GM19351 (cell line): ENCODE measurements around the gene PLCH2.
"Not testable (repeated sequence)": the region's sequence is repeated elsewhere in the genome, so short reads cannot be mapped to it uniquely, and the experiment has no call there.

Experiments used
- ATAC-seq: cut with Tn5 transposase; IDR thresholded peaks from one replicate; pipeline ENCODE4 v1.9.1; 2021; ENCODE audit warnings: mild to moderate bottlenecking, moderate library complexity; ENCODE audit not compliant: unreplicated experiment

Gene PLCH2

DNA sequence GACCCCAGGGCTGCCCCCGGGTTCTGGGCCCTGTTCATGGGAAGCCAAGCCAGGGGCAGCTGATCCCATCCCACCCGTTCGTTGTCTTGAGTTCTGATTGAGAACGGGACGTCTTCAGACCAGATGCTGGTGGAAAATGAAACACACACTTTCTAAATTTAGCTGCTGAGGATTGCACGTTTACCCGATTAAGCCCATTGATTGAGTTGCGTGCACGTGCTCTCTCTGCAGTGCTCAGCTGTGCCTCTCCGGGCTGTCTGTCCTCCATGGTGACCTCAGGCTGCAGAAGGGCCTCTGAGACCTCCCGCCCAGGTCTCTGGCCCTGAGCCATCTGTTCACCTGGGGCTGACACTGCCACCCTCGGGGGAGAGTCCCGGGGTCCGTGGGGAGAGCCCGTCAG, 36.7 kb upstream of the PLCH2 start:
- ATAC-seq = no peak

DNA sequence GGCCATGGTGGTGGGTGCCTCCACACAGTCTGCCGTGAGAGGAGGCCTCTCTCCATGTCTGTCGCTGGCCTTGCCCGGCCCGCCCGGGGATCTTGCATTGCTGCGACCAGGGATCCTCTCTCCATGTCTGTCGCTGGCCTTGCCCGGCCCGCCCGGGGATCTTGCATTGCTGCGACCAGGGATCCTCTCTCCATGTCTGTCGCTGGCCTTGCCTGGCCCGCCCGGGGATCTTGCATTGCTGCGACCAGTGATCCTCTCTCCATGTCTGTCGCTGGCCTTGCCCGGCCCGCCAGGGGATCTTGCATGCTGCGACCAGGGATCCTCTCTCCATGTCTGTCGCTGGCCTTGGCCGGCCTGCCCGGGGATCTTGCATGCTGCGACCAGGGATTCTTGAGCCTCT, 35.7 kb upstream of the PLCH2 start:
- not testable (repeated sequence) for ATAC-seq

DNA sequence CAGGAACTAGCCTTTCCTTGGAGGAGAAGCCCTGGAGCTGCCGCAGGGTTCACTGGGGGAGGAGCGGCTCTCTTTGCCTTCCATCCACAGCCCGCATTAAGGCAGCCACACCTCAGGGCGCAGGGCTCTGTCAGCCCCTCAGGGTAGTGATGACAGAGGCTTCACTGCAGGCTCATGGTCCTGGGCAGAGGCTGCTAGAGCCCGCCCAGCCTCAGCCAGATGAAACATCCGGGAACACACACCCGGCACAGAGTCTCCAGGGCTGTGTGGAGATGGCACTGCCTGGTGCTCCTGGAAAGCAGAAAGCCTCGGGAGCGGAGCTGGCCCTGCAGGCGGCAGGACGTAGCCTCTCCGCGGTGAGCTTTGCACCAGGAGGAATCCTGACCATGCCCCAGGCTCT, 34.3 kb upstream of the PLCH2 start:
- no peak for ATAC-seq

DNA sequence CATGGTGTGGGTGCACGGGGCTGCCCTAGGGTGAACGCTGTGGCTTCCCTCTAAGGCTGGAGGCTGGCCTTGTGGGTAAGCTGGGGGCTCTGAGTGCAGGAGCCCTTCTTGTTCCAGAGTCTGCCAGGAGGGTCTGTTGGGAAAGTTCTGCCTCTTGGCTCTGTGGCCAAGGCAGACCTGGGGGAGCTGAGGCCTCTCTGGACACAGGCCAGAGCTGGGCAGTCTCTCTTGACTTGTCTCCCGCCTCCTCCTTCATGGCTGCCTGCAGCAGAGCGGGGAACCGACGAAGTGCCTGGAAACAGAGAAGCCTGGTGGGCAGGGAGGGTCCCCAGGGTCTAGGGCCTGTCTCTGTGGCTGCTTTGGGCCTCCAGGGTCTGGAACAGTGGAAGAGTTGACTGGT, 33.4 kb upstream of the PLCH2 start:
- ATAC-seq = no peak

DNA sequence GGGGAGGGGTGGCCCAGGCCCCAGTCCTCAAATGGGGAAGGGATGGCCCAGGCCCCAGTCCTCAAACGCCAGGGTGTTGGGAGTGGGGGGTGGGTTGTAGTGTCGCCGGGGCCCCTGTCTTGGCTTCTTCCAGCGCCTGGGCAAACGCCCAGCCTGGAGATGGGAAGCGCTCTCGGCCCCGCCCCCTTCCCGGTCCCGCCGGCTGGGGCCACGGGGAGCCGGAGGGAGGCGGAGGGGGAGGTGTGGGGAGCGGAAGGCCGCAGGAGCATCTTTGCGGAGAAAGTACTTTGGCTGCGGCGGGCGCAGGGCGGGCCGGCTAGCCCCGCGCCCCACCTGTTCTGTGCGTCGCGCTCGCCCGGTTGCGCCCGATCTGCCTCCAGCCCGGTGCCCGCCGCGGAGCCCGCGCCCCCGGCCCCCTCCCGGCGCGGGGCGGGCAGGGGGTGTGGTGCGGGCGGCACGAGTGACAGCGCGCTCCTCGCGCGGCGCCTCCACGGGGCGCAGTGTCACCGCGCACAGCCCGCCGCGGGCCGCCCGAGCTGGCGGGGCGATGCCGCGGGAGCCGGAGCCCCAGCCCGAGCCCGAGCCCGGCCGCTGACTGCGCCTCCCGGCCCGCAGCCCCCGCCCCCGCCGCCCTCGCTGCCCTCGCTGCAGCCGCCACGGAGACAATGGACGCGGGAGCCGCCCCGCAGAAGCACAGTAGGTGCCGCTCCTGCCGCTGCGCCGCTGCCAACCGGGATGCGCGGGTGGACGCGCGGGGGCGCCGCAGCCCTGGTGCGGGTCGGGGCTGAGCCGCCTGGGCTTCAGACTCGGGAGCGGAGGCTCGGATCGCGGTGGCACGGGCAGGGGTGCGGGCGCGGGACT, 32.6 kb upstream of the PLCH2 start:
- no peak for ATAC-seq

DNA sequence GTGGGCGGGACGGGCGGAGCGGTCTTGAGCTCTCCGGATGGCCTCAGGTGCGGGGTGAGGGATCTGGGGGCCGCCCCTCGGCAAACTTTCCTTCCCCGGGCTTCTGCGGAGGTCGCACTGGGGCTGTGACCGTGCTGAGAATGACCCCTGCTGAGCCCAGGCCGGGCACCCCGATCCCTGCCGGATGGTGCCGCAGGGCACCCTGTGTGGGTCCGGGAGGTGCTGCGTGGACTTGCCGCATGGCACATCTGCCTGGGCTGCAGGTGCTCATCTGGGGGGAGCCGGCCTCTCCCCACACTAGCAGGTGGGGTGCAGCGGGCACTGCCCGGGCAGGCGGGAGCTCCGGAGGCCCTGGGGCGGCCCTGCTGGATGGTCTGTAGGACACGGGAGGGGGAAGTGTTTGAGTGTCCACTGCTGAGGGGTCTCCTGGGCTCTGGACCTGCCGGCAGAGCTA, 31.9 kb upstream of the PLCH2 start:
- ATAC-seq = no peak

DNA sequence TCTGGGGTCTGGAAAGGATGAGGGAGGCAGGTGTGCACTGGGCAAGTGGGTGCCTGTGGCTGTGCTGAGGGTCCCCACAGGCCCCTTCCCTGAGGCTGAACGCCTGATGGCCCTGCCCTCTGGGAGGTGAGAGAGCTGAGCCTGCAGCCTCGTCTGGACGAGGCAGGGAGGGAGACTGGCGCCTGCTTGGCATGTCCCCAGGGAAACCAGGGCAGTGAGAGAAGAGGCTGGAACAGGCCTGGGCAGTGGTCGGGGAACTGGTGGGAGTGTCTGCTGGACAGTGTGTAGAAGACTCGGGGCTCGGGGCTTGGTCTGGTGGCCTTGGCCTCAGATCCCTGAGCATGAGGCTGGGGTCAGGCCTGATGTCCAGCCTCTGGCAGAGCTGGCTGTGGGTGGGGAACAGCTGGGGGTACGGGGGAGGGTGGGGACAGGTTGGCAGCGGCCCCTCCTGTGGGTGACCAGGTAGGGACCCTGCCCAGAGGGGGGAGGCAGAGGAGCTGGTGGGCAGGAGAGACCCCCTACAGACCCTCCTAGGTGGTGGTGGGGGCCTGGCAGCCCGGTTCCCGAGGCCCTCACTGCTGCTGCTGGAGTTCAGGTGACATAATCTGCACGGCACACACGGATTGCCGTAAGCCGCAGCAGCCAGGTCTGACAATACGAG, 30.8 kb upstream of the PLCH2 start:
- no peak for ATAC-seq

DNA sequence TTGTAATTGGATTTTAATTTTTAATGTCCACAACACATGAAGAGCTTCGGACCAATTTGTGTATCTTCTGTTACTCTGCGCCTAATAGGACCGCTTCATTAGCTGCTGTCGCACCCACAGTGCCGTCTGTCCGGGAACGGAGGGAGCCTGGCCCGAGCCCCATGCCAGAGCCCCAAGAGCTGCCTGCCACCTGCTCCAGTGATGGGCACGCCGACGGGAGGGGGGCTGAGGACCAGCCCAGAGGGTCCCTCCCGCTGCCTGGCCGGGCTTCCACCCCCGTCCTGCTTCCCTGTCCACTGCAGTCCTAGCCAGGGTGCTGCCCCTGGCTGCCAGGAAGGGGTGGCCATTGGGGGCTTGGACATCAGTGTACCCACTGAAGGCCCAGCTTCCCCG, 30.3 kb upstream of the PLCH2 start:
- no peak for ATAC-seq

DNA sequence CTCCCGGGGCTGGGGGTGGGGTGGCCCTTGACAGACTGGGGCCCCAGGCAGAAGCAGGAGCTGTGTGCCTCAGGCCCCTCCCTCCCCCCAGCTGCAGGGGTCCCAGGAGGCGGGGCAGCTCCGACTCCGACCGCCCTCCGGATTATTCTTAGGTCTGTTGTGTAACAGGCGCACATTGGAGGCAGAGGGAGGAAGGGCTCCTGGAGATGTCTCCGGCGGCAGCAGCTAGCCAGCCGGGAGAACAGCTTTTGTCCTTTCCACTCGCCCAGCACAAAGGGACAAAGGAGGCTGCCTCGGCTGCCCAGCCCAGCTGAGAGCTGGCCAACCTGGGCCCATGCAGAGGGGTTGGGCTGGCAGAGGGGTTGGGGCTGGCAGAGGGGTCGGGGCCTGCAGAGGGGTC, 29.7 kb upstream of the PLCH2 start:
- ATAC-seq = no peak

DNA sequence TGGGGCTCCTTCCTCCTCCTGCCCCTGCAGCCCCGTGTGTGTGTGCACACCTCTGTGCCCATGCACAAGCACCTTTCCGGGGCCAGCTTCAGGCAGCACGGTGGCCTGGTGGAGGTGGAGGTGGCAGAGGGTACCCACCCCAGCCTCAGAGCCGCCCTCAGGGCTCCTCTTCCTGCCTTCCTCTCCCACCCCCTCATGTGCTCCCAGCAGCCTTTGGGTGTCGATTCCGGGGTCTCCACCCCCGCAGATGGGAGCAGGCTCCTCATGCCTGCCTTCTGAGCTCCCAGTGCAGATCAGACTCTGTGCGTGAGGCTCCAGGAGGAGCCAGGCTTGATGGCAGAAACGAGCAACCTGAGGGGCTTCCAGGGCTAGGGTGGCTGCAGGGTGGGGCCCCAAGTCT, 29.2 kb upstream of the PLCH2 start:
- ATAC-seq = no peak

DNA sequence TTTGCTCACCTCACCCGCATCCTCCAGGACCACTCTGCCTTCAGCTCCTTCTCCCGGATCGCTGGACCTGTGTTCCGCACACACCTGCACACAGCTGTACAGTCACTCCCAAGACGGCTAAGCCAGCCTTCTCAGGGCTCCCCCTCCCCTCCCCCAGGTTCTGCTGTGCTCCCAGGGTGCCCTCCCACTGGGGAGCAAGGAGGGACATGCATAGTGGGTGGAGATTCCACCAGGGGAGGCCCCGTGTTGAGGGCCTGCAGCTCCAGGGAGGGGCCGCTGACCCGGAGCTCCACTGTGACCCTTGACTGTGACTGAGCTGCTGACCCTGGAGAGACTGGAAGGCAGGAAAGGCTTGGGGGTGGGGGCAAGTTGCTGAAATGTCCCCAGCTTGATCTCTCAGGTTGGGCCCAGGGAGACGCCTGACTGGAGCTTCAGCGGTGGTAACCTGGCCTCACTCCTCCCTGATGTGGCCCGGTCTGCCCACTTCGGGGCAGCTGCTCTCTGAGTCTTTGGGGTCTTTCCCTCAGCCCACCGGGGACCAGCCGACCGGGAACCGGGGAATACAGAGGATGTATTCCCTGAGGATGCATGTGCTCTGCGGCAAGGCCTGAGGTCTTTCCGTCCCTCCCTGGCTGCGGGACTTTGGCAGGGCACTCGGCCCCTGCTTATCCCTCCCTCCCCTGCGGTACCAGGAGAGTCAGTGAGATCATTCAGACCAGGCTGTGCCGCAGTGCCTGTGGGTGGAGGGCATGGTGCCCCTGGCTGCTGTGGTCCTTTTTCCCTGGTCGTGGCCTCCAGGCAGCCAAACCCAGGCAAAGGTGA, 28.6 kb upstream of the PLCH2 start:
- ATAC-seq = no peak

DNA sequence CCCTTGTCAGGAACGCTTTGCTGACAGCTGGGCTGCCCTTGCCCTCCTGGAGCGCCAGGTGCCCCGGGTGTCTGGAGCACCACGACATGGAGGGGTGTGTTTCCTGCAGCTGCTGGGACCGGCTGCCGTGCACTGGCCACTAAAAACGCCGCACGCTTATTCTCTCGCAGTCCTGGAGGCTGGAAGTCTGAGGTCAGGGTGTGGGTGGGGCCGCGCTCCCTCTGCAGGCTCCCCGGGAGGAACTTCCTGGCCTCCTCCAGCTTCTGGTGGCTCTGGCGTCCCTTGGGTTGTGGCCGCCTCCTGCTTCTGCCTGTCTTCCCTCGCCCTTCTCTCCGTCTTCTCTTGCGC, 28.0 kb upstream of the PLCH2 start:
- no peak for ATAC-seq

DNA sequence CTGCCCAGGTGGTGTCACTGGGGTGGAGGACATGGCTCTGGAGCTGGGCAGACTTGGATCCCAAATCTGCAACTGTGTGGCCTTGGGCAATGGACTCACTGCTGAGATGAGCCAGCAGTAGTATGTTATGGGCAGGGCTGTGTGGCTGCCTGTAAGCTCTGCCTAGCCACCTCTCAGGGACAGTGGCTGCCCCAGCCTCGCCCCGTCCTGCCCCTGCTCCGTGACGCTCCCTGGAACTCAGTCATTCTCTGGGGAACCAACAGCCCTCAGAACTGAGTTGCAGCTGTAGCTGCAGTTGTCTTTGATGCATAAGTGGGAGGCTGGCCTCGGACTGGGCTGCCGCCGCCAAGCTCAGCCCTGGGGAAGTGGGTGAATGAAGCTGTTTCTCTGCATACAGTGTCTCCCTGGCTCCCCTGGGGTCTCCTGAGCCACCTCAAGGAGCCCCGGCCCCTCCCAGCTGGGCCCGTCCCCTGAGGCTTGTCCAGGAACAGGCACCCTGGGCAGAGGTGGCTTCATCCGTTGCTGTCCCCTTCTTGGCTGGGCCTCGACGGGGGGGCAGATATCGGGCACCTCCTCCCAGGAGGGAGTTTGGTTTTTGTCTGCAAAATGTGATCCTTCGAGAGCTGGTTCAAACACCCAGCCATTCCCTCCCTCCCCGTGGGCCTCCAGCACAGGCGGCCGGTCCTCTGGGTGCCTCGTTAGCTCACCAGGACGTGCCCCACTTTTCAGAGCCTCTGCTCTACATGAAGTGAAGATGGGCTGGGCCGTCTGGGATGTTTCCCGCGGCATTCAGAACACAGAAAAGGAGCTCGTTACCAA, 26.2 kb upstream of the PLCH2 start:
- ATAC-seq = no peak

DNA sequence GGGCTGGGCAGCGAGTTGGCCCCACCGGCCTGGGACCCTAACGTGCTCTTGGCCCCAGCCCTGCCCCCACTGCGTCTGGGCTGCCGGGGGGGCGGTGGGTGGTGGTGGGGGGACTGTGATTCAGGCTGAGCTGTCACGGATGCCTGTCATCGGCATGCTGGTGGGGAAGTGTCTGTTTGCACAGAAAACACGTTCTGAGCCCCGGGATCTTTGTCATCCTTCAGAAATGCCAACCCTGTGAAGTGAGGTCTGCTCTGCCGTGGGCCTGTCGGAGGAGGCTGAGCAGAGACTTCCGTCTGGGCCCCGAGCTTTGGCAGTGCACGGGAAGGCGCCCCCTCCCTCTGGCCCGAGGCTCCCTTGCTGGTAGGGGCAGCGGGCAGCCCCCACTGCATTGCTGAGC, 24.3 kb upstream of the PLCH2 start:
- no peak for ATAC-seq

DNA sequence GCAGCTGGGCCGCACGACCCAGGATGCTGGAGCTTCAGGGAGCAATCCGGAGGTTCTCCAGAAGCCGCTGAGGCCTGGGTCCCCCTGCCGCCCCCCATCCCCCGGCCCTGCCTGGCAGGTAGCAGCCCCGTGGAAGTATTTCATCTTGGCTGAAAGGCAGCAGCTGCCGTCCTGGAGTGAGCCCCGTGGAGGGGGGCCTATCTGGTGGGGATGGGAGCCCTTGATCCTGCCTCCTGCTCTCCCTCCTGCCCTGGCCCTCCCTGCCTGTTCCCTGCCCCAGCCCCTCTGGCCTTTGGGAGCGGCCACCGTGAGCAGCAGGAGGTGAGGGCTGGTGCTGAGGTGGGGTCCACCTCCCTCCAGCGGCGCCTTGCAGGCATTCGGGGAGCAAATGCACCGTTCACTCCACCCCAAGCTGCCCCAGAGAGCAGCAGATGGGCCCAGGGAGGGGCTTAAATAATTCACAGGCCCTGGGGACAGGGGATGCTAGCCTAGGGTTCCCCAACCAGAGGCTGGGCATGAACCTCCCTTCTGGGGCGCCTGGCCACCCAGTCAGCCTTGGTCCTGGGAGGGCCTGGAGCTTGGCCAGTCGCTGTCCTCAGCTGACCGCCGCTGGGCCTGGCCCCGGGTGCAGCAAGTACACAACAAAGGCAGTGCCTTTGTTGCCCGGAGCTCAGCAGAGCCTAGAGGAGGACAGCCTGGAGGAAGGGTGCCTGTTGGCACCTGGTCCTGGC, 23.7 kb upstream of the PLCH2 start:
- no peak for ATAC-seq

DNA sequence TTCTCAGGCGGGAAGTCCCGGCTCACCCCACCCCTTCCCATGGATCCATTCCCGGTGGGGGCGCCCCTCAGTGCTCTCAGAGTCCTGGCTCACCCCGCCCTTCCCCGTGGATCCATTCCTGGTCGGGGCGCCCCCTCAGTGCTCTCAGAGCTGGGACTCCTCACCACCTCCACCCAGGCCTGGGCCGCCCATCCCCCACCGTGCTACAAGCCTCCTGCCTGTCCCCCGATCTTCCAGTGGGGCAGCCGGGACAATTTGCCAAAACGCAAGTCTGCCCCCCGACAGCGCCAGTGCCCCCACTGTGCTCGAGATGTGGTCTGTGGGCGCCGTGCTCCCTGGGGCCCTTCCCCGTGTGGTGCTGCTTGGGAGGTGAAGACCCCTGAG, 23.2 kb upstream of the PLCH2 start:
- ATAC-seq = no peak

DNA sequence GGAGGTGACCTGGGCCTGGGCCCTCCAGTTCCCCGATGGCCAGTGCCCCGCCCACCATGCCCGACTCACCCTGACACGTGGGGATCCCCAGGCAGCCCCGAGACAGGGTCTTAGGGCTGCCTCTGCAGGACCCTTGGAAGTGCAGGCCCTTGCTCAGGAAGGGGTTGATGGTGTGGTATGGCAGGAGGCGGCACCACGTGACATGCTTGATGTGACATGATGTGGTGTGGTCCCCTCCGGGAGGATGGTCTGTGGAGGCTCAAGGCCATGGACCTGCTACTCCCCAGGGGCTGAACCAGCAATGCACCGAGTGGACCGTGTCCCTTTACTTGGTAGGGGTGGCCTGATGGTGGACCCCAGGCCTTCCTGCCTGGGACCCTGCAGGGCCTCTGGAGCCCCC, 21.9 kb upstream of the PLCH2 start:
- ATAC-seq = no peak

DNA sequence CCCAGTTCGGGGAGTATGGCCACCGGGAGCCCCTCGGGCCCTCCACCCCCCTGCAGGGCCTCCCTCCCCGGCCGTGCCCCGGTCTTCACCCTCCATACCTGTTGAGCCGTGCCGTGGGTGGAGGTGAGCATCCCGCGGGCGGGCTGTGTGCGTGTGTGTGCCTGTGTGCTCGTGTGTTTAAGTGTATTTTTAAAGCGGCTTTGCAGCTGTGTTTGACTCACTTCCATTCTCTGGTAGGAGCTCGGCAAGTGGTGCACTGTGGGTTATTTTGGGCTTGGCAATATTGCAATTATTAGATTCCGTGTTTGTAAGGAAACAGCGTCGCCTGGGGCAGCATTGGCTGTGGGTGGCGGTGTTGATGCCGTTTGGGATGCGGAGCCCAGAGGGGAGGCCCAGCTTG, 20.3 kb upstream of the PLCH2 start:
- no peak for ATAC-seq

DNA sequence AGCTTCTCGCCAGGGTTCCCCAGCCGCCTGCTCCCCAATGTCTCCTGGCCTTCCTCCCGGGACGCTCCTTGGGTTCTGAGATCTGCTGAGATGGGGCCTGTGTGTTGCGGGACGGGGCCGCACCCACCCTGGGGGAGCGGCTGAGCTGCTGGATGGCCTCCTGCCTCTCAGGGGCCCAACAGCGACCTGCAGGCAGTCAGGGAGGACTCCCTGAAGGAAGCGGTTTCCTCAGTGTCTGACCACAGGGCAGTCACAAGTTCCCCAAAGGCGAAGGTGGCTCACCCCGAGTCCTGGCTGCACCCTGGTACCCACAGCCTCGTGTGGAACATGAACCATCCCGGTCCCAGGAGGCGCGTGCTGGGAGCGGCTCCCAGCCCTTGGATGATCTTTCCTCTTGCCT, 18.6 kb upstream of the PLCH2 start:
- no peak for ATAC-seq

DNA sequence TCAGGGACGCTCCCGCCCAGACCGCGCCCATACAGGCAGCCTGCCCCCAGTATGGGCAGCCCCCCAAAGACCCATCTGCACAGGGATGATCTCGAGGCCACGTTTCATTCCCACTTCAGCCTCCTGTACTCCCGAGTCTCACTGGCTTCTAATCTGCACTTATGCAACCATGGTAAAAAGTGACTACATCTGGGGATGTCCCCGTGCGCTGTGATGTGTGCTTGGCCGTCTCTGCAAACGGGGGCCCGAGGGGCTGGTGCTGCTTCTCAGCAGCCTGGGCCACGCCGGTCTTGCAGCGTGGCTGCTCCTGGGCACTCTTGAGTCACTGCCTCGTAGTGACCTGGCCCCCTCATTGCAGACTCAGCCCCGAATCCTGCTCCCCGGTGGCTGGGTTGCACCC, 17.4 kb upstream of the PLCH2 start:
- no peak for ATAC-seq
